ENCODE results near the gene SPC25. TPM values are rescaled to one million over a fixed set of nuclear protein-coding genes. Genes with fewer than 3 reads are reported as not detected.

The SPC25 gene
- total and polyA plus RNA-seq, 8 donors = 1.4 to 29.0 (median 13.1) TPM

GRCh38 chr2:168821577-168821976 is 68.7 kb downstream of the SPC25 start:
- H3K9me3 ChIP-seq = no peaks in the 10 kb centered on the region
- intact Hi-C loops (cut with DNase I) = no loop called here
- no peak for ATAC-seq
- TF ChIP-seq CTCF (IDR thresholded peaks at IDR 0.05) = no peak
- no peak for DNase-seq
- H3K36me3 ChIP-seq = no peaks in the 10 kb centered on the region
- no peak overlapping the region for H3K4me3 ChIP-seq
- no peaks in the 10 kb centered on the region for H3K4me1 ChIP-seq
- no peaks in the 10 kb centered on the region for H3K27me3 ChIP-seq
- no peak overlapping the region for H3K27ac ChIP-seq

Other genes with a start within 250 kb of the SPC25 start
- gene NOSTRIN, start 87.8 kb downstream of the SPC25 start, total RNA-seq = 10 to 100 TPM; 25.7 to 26.4 TPM
- gene NOSTRIN, start 87.8 kb downstream of the SPC25 start, polyA plus RNA-seq (ENCODE audit: insufficient read length in 6 of 6) = 10 to 100 TPM; 35.7 to 45.3 (median 39.9) TPM
- not detected for gene G6PC2, start 10.9 kb upstream of the SPC25 start, total RNA-seq
- gene G6PC2, start 10.9 kb upstream of the SPC25 start, polyA plus RNA-seq (ENCODE audit: insufficient read length in 6 of 6) = under 1 TPM in 1 of 6 donors, not detected in 5; 0.09 TPM
- gene ABCB11, start 140.9 kb upstream of the SPC25 start, total RNA-seq = under 1 TPM in 1 of 2 donors, not detected in 1; 0.08 TPM
- gene ABCB11, start 140.9 kb upstream of the SPC25 start, polyA plus RNA-seq (ENCODE audit: insufficient read length in 6 of 6) = under 1 TPM; 0.02 to 0.23 (median 0.10) TPM
- gene DHRS9, start 179.1 kb upstream of the SPC25 start, total RNA-seq = 1 to 10 TPM; 3.9 to 8.5 TPM
- under 1 TPM; 0.34 to 0.87 (median 0.58) TPM for gene DHRS9, start 179.1 kb upstream of the SPC25 start, polyA plus RNA-seq (ENCODE audit: insufficient read length in 6 of 6)